Keratinocyte (primary cell): ENCODE data around the gene PDXDC1.

ENCODE experiments used
- CTCF ChIP-seq, 3 experiments: IDR thresholded peaks in 1 of 3; conservative IDR thresholded peaks in 1 of 3; optimal IDR thresholded peaks in 1 of 3; 2 replicates in 2 of 3; 3 replicates in 1 of 3; pipeline versions ENCODE3 to v1.5.1; 2011; ENCODE audit warnings: low read length in 3 of 3, mild to moderate bottlenecking in 3 of 3, moderate library complexity in 2 of 3, control low read depth in 1 of 3, inconsistent platforms in 1 of 3; ENCODE audit not compliant: insufficient read depth in 2 of 3; ENCODE audit errors: extremely low read depth in 1 of 3
- EZH2 ChIP-seq: IDR thresholded peaks from one replicate; pipeline ENCODE4 v1.6.1; 2012; ENCODE audit warnings: inconsistent platforms, mild to moderate bottlenecking, low read length, moderate library complexity

GRCh38 chr16:15057681-15058417, 83.0 kb downstream of the PDXDC1 start:
- TF ChIP-seq CTCF (optimal IDR thresholded peaks at IDR 0.05 in 1 of 3, IDR thresholded peaks at IDR 0.05 in 1 of 3, conservative IDR thresholded peaks at IDR 0.05 in 1 of 3; ENCODE audit: extremely low read depth in 1 of 3, insufficient read depth in 2 of 3, low read length in 3 of 3) (no peak), EZH2 (no peak)
